A549 (cell line): ENCODE measurements around the gene SOD3. TPM values are rescaled to one million over a fixed set of nuclear protein-coding genes. Genes with fewer than 3 reads are reported as not detected.

Experiments used
- ATAC-seq, 2 experiments: fragments of 200-7000 bp in 1 of 2; fragments of >200 bp in 1 of 2; cut with Nextera tagmentation in 1 of 2; cut with Tn5 transposase in 1 of 2; 3 replicates each; pipeline versions ENCODE4 v1.8.0 to v1.9.1; 2018 to 2020; ENCODE audit warnings: mild to moderate bottlenecking in 1 of 2, moderate library complexity in 1 of 2
- CTCF ChIA-PET: fragments of 300-600 bp; sonication (Branson Sonifier 250); formaldehyde crosslinking; extraction: SDS; loops from one replicate; lab custom pipeline; 2021; ENCODE audit warnings: antibody characterized with exemption, inconsistent platforms; lab: Yijun Ruan, JAX
- POLR2A ChIA-PET: fragments of 350-600 bp; formaldehyde crosslinking; extraction: SDS; loops from one replicate; lab custom pipeline; 2021; ENCODE audit warnings: antibody characterized with exemption, inconsistent platforms; lab: Yijun Ruan, JAX
- DNase-seq, 2 experiments: peaks; one replicate each; pipeline versions ENCODE4 v3.0.0 to v3.0.0-alpha.2; 2011 to 2016; ENCODE audit warnings: low read depth in 1 of 2, low spot score in 1 of 2
- FAIRE-seq: peaks from 2 replicates; lab custom pipeline; 2011; peaks lifted over from hg19 to GRCh38; lab: Jason Lieb, UNC
- H3K27ac ChIP-seq, 2 experiments: fragments of >200 bp; sonication (Bioruptor Twin); formaldehyde crosslinking; 3 replicates each; pipeline ENCODE4 v1.5.1; 2016 to 2017
- H3K4me1 ChIP-seq: fragments of >200 bp; sonication (Bioruptor Twin); formaldehyde crosslinking; 3 replicates; pipeline ENCODE4 v1.6.1; 2016
- H3K4me2 ChIP-seq: fragments of >200 bp; sonication (Bioruptor Twin); formaldehyde crosslinking; 3 replicates; pipeline ENCODE4 v1.6.1; 2016
- H3K4me3 ChIP-seq: fragments of >200 bp; sonication (Bioruptor Twin); formaldehyde crosslinking; 3 replicates; pipeline ENCODE4 v1.5.1; 2016
- H3K9me3 ChIP-seq: fragments of >200 bp; sonication (Bioruptor Twin); formaldehyde crosslinking; 3 replicates; pipeline ENCODE4 v1.6.1; 2016
- CBX2 ChIP-seq: fragments of 200-600 bp; sonication (generic); IDR thresholded peaks from 2 replicates; pipeline ENCODE4 v1.6.1; 2016; ENCODE audit warnings: low read depth, mild to moderate bottlenecking, borderline replicate concordance
- CEBPB ChIP-seq, 2 experiments: fragments of >200 bp in 1 of 2; sonication (Bioruptor Twin) in 1 of 2; formaldehyde crosslinking in 1 of 2; IDR thresholded peaks; 2 replicates each; pipeline ENCODE4 v1.6.1; 2012 to 2016
- HDAC2 ChIP-seq: fragments of 200-600 bp; sonication (generic); IDR thresholded peaks from 2 replicates; pipeline ENCODE4 v1.6.1; 2016
- HOXB5 ChIP-seq: fragments of 250-450 bp; sonication (Bioruptor Pico); IDR thresholded peaks from 2 replicates; pipeline ENCODE4 v1.5.0; 2020; ENCODE audit warnings: mild to moderate bottlenecking, moderate library complexity
- JUNB ChIP-seq: fragments of >200 bp; sonication (Bioruptor Twin); formaldehyde crosslinking; IDR thresholded peaks from 2 replicates; pipeline ENCODE4 v1.6.1; 2016
- KDM1A ChIP-seq: fragments of 200-600 bp; sonication (generic); IDR thresholded peaks from 2 replicates; pipeline ENCODE4 v1.6.1; 2016; ENCODE audit warnings: low read depth, mild to moderate bottlenecking
- MAFK ChIP-seq: fragments of 450-650 bp; IDR thresholded peaks from 2 replicates; pipeline ENCODE4 v1.6.1; 2014; ENCODE audit not compliant: partially characterized antibody
- NR3C1 ChIP-seq: fragments of >200 bp; sonication (Bioruptor Twin); formaldehyde crosslinking; IDR thresholded peaks from 3 replicates; pipeline ENCODE4 v1.6.1; 2017
- POLR2AphosphoS2 ChIP-seq: conservative IDR thresholded peaks from 2 replicates; pipeline ENCODE4 v1.6.1; 2012; ENCODE audit warnings: low read length, improper control_type of control experiment, inconsistent platforms
- RCOR1 ChIP-seq: fragments of 150-350 bp; IDR thresholded peaks from 2 replicates; pipeline ENCODE4 v1.6.1; 2014; ENCODE audit warnings: antibody characterized with exemption, low read length, low read depth
- RFX5 ChIP-seq: fragments of 450-650 bp; IDR thresholded peaks from 2 replicates; pipeline ENCODE4 v1.7.1; 2014; ENCODE audit warnings: antibody characterized with exemption, mild to moderate bottlenecking, moderate library complexity
- SREBF2 ChIP-seq: fragments of 450-650 bp; IDR thresholded peaks from 2 replicates; pipeline ENCODE4 v1.6.1; 2014; ENCODE audit warnings: mild to moderate bottlenecking, moderate library complexity
- ZFP36 ChIP-seq: fragments of 450-650 bp; IDR thresholded peaks from 2 replicates; pipeline ENCODE4 v1.6.1; 2014; ENCODE audit warnings: borderline replicate concordance; ENCODE audit not compliant: partially characterized antibody
- ZSCAN20 ChIP-seq: fragments of 250-450 bp; sonication (Bioruptor Pico); IDR thresholded peaks from 2 replicates; pipeline ENCODE4 v1.8.0; 2022; ENCODE audit warnings: mild to moderate bottlenecking, moderate library complexity
- WGBS: methylation state at CpG from one replicate; pipeline ENCODE4 v1.1.6; 2017; ENCODE audit errors: missing lambda C conversion rate; 5-methylcytosine and 5-hydroxymethylcytosine counted together
- polyA plus RNA-seq, 4 experiments: library from polyadenylated mRNA; depleted of rRNA in 3 of 4; stranded (reverse); fragments of >200 nt; fragmentation: RNase III in 1 of 4; extraction: RNeasy Plus Mini Kit Qiagen cat#74134 plus additional on column Dnase treatment in 1 of 4; gene quantifications; 2 replicates in 3 of 4; 3 replicates in 1 of 4; pipeline ENCODE4 v1.2.3, GENCODE V29; 2011 to 2017
- small RNA-seq, 6 experiments: library from RNA; depleted of rRNA; stranded (forward); fragments of <200 nt; gene quantifications; one replicate each; pipeline ENCODE3, GENCODE V24; 2012
- TF ChIP-seq, protein P1 (sequence below): fragments of 150-350 bp; IDR thresholded peaks from 2 replicates; pipeline ENCODE4 v1.6.1; 2014; ENCODE audit warnings: low read depth, mild to moderate bottlenecking, low read length
- TF ChIP-seq, protein P2 (sequence below): fragments of >200 bp; sonication (Bioruptor Twin); formaldehyde crosslinking; IDR thresholded peaks from 3 replicates; pipeline ENCODE4 v1.5.1; 2016

SOD3 gene
- polyA plus RNA-seq, 2 of the 4 experiments (the other 2 are of a cell fraction), result not detected

DNA sequence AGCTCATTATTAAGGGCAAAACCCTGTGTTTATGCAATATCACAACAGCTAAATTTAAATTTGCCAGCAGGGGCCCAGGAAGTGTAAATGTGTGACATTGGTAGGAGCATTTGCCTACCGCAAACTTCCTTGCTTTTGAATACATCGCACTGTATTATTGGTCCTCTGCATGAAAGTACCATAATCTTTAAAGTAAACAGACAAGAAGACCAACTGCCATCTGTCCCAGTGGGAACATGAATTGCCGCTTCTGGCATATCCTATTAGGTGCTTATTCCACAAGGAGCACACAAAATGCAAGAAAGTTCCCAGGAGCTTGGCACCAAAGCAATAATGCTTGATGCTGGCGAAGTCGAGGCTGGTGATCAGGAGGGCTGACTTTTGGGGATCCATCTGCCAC lies 51.3 kb downstream of the SOD3 start (continued):
- TF ChIP-seq ZSCAN20 (CRISPR knock-in tag), result no peak

DNA sequence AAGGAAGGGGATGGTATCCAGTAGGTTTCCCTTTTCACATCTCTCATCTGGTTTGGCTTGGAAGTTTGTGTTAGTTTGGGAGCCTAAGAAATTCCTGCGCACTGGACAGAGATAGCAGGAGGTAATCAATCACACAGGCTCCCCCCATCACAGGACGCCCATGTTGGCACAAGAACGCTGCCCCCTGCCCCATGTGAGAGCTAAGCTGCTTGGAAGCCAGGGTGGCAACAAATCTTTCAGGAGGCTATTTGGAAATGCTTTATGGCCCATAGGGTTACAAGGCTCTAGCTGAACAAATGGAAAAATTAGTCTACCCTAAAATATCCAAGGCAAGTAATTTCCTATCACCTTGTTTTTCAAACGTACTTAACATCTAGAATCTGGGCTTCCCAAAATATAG lies 54.0 kb downstream of the SOD3 start:
- ChIA-PET POLR2A (no interaction called here), CTCF (no interaction called here)
- ATAC-seq (no peak), DNase-seq (no peak), FAIRE-seq (no peak)
- Histone ChIP-seq H3K4me1 (peaks cover 34% of the 10 kb centered on the region), H3K27ac (no peak overlapping the region), H3K9me3 (no peaks in the 10 kb centered on the region), H3K4me2 (no peak overlapping the region), H3K4me3 (no peak overlapping the region)
- no peak for TF ChIP-seq CEBPB (IDR thresholded peaks at IDR 0.05)
- no peak for TF ChIP-seq RCOR1
- TF ChIP-seq ZFP36, result no peak
- TF ChIP-seq HOXB5 (CRISPR knock-in tag), result no peak
- TF ChIP-seq NR3C1, result no peak
- TF ChIP-seq ZSCAN20 (CRISPR knock-in tag), result no peak
- TF ChIP-seq, protein P1, sequence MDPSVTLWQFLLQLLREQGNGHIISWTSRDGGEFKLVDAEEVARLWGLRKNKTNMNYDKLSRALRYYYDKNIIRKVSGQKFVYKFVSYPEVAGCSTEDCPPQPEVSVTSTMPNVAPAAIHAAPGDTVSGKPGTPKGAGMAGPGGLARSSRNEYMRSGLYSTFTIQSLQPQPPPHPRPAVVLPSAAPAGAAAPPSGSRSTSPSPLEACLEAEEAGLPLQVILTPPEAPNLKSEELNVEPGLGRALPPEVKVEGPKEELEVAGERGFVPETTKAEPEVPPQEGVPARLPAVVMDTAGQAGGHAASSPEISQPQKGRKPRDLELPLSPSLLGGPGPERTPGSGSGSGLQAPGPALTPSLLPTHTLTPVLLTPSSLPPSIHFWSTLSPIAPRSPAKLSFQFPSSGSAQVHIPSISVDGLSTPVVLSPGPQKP, result no peak
- TF ChIP-seq, protein P2, sequence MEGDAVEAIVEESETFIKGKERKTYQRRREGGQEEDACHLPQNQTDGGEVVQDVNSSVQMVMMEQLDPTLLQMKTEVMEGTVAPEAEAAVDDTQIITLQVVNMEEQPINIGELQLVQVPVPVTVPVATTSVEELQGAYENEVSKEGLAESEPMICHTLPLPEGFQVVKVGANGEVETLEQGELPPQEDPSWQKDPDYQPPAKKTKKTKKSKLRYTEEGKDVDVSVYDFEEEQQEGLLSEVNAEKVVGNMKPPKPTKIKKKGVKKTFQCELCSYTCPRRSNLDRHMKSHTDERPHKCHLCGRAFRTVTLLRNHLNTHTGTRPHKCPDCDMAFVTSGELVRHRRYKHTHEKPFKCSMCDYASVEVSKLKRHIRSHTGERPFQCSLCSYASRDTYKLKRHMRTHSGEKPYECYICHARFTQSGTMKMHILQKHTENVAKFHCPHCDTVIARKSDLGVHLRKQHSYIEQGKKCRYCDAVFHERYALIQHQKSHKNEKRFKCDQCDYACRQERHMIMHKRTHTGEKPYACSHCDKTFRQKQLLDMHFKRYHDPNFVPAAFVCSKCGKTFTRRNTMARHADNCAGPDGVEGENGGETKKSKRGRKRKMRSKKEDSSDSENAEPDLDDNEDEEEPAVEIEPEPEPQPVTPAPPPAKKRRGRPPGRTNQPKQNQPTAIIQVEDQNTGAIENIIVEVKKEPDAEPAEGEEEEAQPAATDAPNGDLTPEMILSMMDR, result no peak
- no peak for TF ChIP-seq MAFK
- no peak for TF ChIP-seq POLR2AphosphoS2
- no peak for TF ChIP-seq HDAC2
- TF ChIP-seq SREBF2, result no peak
- TF ChIP-seq KDM1A, result no peak
- TF ChIP-seq, all 56 proteins: peak for 0
- WGBS, result 68% methylated on average over 4 of the region's 4 CpGs

DNA sequence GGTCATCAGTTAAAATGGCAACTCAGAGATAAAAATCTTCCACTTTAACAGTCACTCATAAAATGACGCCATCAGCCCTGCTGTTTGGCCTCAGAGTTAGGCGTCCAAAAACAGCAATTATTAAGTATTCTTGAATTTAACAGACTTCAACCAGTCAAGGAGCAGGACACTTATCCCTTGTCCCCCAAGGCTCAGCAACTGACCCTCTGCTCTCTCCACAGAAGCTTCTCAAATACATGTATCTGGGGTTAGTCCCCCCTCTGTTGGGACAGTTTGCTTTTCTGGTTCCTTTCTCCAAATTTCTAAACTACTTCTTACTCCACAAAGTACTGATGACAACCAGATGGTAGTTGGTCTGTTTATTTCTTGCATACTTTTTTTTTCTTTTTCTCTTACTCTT lies 54.4 kb downstream of the SOD3 start:
- ChIA-PET POLR2A (no interaction called here), CTCF (no interaction called here)
- no peak for FAIRE-seq
- Histone ChIP-seq H3K4me3 (no peak overlapping the region), H3K4me2 (no peak overlapping the region), H3K27ac (no peak overlapping the region), H3K4me1 (peaks cover 34% of the 10 kb centered on the region)
- 86% methylated on average over 2 of the region's 2 CpGs for WGBS
- DNase-seq, result no peak
- ATAC-seq, result no peak
- TF ChIP-seq ZSCAN20 (CRISPR knock-in tag) (no peak), CBX2 (no peak), JUNB (no peak), RFX5 (no peak), POLR2AphosphoS2 (no peak), NR3C1 (no peak)
- TF ChIP-seq, all 56 proteins: peak for 0
- no peaks in the 10 kb centered on the region for H3K9me3 ChIP-seq

Small RNAs within 50 kb of the gene (small RNA-seq; reads per million reads assigned to genes)
- 0 reads per million in 6 experiments for gene AC006390.1

Other genes starting within 250 kb of the SOD3 start
- 171 and 189 TPM in 2 replicates for gene DHX15, start 211.0 kb upstream of the SOD3 start, polyA plus RNA-seq (2011; rRNA removed)
- gene DHX15, start 211.0 kb upstream of the SOD3 start, polyA plus RNA-seq (2017; fragmentation: RNase III; extraction: RNeasy Plus Mini Kit Qiagen cat#74134 plus additional on column Dnase treatment), result 153 to 154 TPM (median 154 TPM) in 3 replicates
- gene CCDC149, start 117.5 kb downstream of the SOD3 start, polyA plus RNA-seq (2011; rRNA removed), result 2.8 and 3.2 TPM in 2 replicates
- gene CCDC149, start 117.5 kb downstream of the SOD3 start, polyA plus RNA-seq (2017; fragmentation: RNase III; extraction: RNeasy Plus Mini Kit Qiagen cat#74134 plus additional on column Dnase treatment), result 1.4 to 1.6 TPM (median 1.6 TPM) in 3 replicates
- 0.09 and 0.14 TPM in 2 replicates for gene LGI2, start 235.4 kb downstream of the SOD3 start, polyA plus RNA-seq (2011; rRNA removed)
- gene LGI2, start 235.4 kb downstream of the SOD3 start, polyA plus RNA-seq (2017; fragmentation: RNase III; extraction: RNeasy Plus Mini Kit Qiagen cat#74134 plus additional on column Dnase treatment), result 0.05 to 0.16 TPM (median 0.07 TPM) in 3 replicates